ENCODE measurements around the gene PLEKHH2. TPM values are rescaled to one million over a fixed set of nuclear protein-coding genes. Genes with fewer than 3 reads are reported as not detected.

The PLEKHH2 gene
- total RNA-seq, 1 experiment from 2014 or later, result 3.1 TPM

- no peaks in the 10 kb centered on the region; a peak in 1 of 4 replicates for H3K4me1 Mint-ChIP-seq
- Histone ChIP-seq H3T11ph (ENCODE audit: low read length) (no peak overlapping the region), H3K27ac (ENCODE audit: insufficient read length, low read depth, low read length) (no peak overlapping the region), H3K14ac (ENCODE audit: insufficient read depth, low read length) (no peak overlapping the region), H3K79me2 (ENCODE audit: insufficient read depth, low read length) (no peaks in the 10 kb centered on the region), H2BK120ac (ENCODE audit: low read depth, low read length, poor library complexity, severe bottlenecking) (no peak overlapping the region), H3K9ac (ENCODE audit: extremely low read depth, insufficient read length, low read length) (no peak overlapping the region), H4K20me1 (ENCODE audit: control insufficient read depth, insufficient read depth, insufficient read length) (no peaks in the 10 kb centered on the region), H3K18ac (ENCODE audit: insufficient read length, low read depth, low read length) (no peak overlapping the region), H2AFZ (ENCODE audit: low read length) (no peak overlapping the region), H3K9me3 (ENCODE audit: control insufficient read depth, low read depth, low read length) (no peaks in the 10 kb centered on the region), H4K8ac (replicated peaks; ENCODE audit: insufficient read length, low read depth, low read length) (no peak overlapping the region), H3K27me3 (ENCODE audit: insufficient read depth, low read length) (no peaks in the 10 kb centered on the region), H2BK5ac (ENCODE audit: insufficient read length, low read length) (no peak overlapping the region), H3K4me2 (ENCODE audit: insufficient read depth, insufficient read length, low read length) (no peak overlapping the region), H3K23me2 (ENCODE audit: insufficient read length, low read depth, low read length, poor library complexity, severe bottlenecking) (no peaks in the 10 kb centered on the region), H2BK20ac (ENCODE audit: low read depth, low read length, poor library complexity, severe bottlenecking) (no peak overlapping the region), H4K5ac (ENCODE audit: insufficient read length, low read depth, low read length) (no peak overlapping the region), H2AK5ac (ENCODE audit: insufficient read length, low read length) (no peak overlapping the region), H4K91ac (ENCODE audit: insufficient read length, low read depth, low read length) (no peak overlapping the region), H2BK12ac (ENCODE audit: insufficient read length, low read depth, low read length) (no peak overlapping the region), H3K4ac (ENCODE audit: low read depth, low read length) (no peak overlapping the region), H3K4me1 (ENCODE audit: insufficient read depth, low read length) (no peaks in the 10 kb centered on the region), H3K56ac (ENCODE audit: insufficient read length, low read depth, low read length) (no peak overlapping the region), H3K23ac (ENCODE audit: insufficient read length, low read depth, low read length) (no peak overlapping the region), H3K79me1 (ENCODE audit: insufficient read depth, low read depth, low read length, poor library complexity, severe bottlenecking) (no peaks in the 10 kb centered on the region), H2BK15ac (ENCODE audit: low read depth, low read length) (no peak overlapping the region)
- H3K36me3 Mint-ChIP-seq (ENCODE audit: insufficient read depth in 1 of 3, low read depth in 3 of 3), result no peaks in the 10 kb centered on the region
- no peak overlapping the region for H3K27ac Mint-ChIP-seq
- DNase-seq, result no peak
- no peak for TF ChIP-seq CTCF (conservative IDR thresholded peaks at IDR 0.05)
- WGBS (ENCODE audit: extremely low coverage, insufficient read length, low lambda C conversion rate), result no CpG with 5 or more reads among the region's 1 CpG
- no peak overlapping the region for H3K4me3 Mint-ChIP-seq
- H3K9me3 Mint-ChIP-seq, result no peaks in the 10 kb centered on the region
- H3K27me3 Mint-ChIP-seq (ENCODE audit: low read depth), result no peaks in the 10 kb centered on the region
Observed at GRCh38 chr2:43764086-43764705, 127.1 kb downstream of the PLEKHH2 start.

All from H9 (cell line).